DND-41 (cell line): ENCODE results near the gene ZFP36L2.

Experiments used
- ATAC-seq: fragments of 200-7000 bp; cut with Tn5 transposase; 3 replicates; pipeline ENCODE4 v1.9.1; 2021; ENCODE audit warnings: low read depth; ENCODE audit not compliant: insufficient read depth
- DNase-seq: peaks from one replicate; pipeline ENCODE4 v3.0.0-alpha.2; 2020
- H2AFZ ChIP-seq: 2 replicates; pipeline ENCODE4 v1.6.0; 2012; ENCODE audit warnings: low read depth, low read length
- H3K27ac ChIP-seq: 2 replicates; pipeline ENCODE4 v1.5.1; 2012; ENCODE audit warnings: low read length, inconsistent platforms
- H3K27me3 ChIP-seq: fragments of 200-600 bp; sonication (generic); 2 replicates; pipeline ENCODE4 v1.6.0; 2012; ENCODE audit warnings: low read length, mild to moderate bottlenecking, inconsistent platforms; ENCODE audit not compliant: insufficient read depth, poor library complexity
- H3K36me3 ChIP-seq: 2 replicates; pipeline ENCODE4 v1.5.1; 2012; ENCODE audit warnings: low read length, inconsistent platforms; ENCODE audit not compliant: insufficient read depth
- H3K4me1 ChIP-seq: 2 replicates; pipeline ENCODE4 v1.5.1; 2012; ENCODE audit warnings: mild to moderate bottlenecking, low read length; ENCODE audit not compliant: insufficient read depth
- H3K4me2 ChIP-seq: 2 replicates; pipeline ENCODE4 v1.6.0; 2012; ENCODE audit warnings: mild to moderate bottlenecking, moderate library complexity, low read length, inconsistent platforms; ENCODE audit not compliant: insufficient read depth
- H3K4me3 ChIP-seq, 2 experiments: fragments of 200-600 bp in 1 of 2; shearing (Covaris generic) in 1 of 2; 2 replicates each; pipeline ENCODE4 v1.5.1; 2012 to 2016; ENCODE audit warnings: inconsistent platforms in 2 of 2, low read length in 2 of 2, mild to moderate bottlenecking in 2 of 2, low read depth in 1 of 2, moderate library complexity in 1 of 2
- H3K79me2 ChIP-seq: 2 replicates; pipeline ENCODE4 v1.6.0; 2012; ENCODE audit warnings: low read length, inconsistent platforms; ENCODE audit not compliant: insufficient read depth
- H3K9ac ChIP-seq: 2 replicates; pipeline ENCODE4 v1.6.0; 2012; ENCODE audit warnings: low read depth, mild to moderate bottlenecking, inconsistent platforms, low read length, moderate library complexity
- H3K9me3 ChIP-seq: 2 replicates; pipeline ENCODE4 v1.5.1; 2012; ENCODE audit warnings: low read length, moderate library complexity, mild to moderate bottlenecking, inconsistent platforms; ENCODE audit not compliant: insufficient read depth, severe bottlenecking
- H4K20me1 ChIP-seq: 2 replicates; pipeline ENCODE4 v1.6.0; 2012; ENCODE audit warnings: low read length; ENCODE audit not compliant: insufficient read depth
- EZH2 ChIP-seq: IDR thresholded peaks from 3 replicates; pipeline ENCODE4 v1.6.1; 2012; ENCODE audit warnings: borderline replicate concordance, low read depth, mild to moderate bottlenecking, moderate library complexity, low read length, inconsistent platforms; ENCODE audit not compliant: severe bottlenecking
- TF ChIP-seq, protein P1 (sequence below): IDR thresholded peaks from 2 replicates; pipeline ENCODE4 v1.5.1; 2012; ENCODE audit warnings: borderline replicate concordance, low read length, moderate library complexity, mild to moderate bottlenecking; ENCODE audit not compliant: poor library complexity, severe bottlenecking; ENCODE audit errors: extremely low read depth

The ZFP36L2 gene

DNA sequence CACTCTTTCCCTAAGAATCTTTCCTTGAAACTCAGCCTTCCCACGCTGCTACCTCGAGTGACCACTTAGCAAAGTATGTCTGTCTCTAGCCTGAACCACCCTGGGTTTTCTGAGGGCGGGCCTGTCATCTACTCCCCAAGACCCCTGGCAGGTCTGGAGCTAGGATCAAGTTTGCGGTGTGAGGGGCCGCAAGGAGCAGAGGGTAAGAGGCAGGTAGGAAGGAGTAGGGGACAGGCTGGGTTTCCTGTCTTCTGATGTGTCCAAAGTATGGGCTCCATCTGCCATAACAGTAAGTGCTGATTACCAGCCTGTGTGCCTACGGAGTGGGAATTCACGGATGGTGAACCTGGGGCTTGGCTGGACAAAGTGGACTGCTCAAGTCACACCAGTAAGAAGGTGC is 25.4 kb downstream of the ZFP36L2 start:
- ATAC-seq (peak; percentile 15), DNase-seq (no peak)
- peak overlapping the region in 1 of 2 experiments; percentile 28; a peak in 1 of 4 replicates for H3K4me3 ChIP-seq
- peak overlapping the region; percentile 58; the same call in 1 of the 2 replicates for H2AFZ ChIP-seq
- 0 out of 2 replicates have a peak, but pooled peaks cover 2% of the 10 kb centered on the region for H3K79me2 ChIP-seq
- H3K36me3 ChIP-seq = no peaks in the 10 kb centered on the region
- H3K4me1 ChIP-seq = peaks cover 67% of the 10 kb centered on the region
- H3K4me2 ChIP-seq = peak overlapping the region; percentile 42
- peak overlapping the region; percentile 52 for H3K9ac ChIP-seq
- no peaks in the 10 kb centered on the region for H3K27me3 ChIP-seq
- no peaks in the 10 kb centered on the region for H3K9me3 ChIP-seq
- TF ChIP-seq EZH2 = no peak
- TF ChIP-seq, protein P1, sequence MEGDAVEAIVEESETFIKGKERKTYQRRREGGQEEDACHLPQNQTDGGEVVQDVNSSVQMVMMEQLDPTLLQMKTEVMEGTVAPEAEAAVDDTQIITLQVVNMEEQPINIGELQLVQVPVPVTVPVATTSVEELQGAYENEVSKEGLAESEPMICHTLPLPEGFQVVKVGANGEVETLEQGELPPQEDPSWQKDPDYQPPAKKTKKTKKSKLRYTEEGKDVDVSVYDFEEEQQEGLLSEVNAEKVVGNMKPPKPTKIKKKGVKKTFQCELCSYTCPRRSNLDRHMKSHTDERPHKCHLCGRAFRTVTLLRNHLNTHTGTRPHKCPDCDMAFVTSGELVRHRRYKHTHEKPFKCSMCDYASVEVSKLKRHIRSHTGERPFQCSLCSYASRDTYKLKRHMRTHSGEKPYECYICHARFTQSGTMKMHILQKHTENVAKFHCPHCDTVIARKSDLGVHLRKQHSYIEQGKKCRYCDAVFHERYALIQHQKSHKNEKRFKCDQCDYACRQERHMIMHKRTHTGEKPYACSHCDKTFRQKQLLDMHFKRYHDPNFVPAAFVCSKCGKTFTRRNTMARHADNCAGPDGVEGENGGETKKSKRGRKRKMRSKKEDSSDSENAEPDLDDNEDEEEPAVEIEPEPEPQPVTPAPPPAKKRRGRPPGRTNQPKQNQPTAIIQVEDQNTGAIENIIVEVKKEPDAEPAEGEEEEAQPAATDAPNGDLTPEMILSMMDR = no peak
- peak overlapping the region; percentile 99 for H3K27ac ChIP-seq
- no peaks in the 10 kb centered on the region for H4K20me1 ChIP-seq

DNA sequence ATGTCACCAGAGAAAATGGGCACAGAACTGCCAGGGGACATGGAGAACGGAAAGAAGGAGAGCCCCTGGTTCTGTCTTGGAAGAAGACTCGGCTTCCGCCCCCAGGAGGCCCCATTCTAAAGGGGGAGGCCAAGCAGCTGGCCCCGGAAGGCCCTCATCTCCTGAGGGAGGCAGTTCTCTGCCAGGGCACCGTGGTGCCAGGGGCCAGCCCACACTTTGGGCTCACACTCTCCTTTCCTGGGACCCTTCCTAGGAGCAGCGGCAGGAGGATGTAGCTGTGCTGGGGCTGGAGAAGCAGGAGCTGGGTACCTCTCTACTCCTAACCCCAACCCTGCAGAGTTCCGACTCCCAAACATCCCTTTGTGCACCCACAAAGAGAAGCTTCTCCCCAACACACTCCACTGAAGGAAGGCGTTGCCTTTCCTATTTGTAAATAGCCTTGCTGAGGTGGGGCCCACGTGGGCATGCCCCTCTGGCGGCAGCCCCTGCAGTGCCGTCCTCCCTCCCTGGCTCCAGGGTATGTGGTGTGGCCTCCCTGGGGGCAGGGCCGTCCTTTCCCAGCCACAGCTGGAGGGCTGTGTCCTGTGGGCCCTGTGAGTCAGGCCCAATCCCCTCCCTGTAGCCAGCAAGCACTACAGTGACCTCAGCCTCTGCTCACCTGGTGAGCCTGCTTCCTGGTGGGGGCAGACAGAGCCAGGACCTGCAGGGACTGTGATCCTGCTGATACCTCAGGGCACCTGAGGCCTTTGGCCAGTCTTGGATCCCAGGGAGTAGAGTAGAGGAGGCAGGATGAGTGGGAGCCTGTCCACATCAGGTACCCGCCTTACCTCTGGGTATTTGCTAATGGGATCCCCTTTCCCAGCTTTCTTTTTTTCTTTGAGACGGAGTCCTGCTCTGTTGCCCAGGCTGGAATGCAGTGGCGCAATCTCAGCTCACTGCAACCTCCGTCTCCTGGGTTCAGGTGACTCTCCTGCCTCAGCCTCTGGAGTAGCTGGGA is 26.6 kb downstream of the ZFP36L2 start:
- no peaks in the 10 kb centered on the region for H3K27me3 ChIP-seq
- TF ChIP-seq EZH2 = no peak
- TF ChIP-seq, protein P1 = no peak
- H3K36me3 ChIP-seq = no peaks in the 10 kb centered on the region
- peak overlapping the region; percentile 52; the same call in 1 of the 2 replicates for H3K9ac ChIP-seq
- H3K4me3 ChIP-seq = no peak overlapping the region
- ATAC-seq (no peak), DNase-seq (no peak)
- H3K27ac ChIP-seq = peak overlapping the region; percentile 99
- no peaks in the 10 kb centered on the region for H4K20me1 ChIP-seq
- no peaks in the 10 kb centered on the region for H3K9me3 ChIP-seq
- no peak overlapping the region for H3K4me2 ChIP-seq
- H3K4me1 ChIP-seq = peaks cover 79% of the 10 kb centered on the region
- 0 out of 2 replicates have a peak, but pooled peaks cover 2% of the 10 kb centered on the region for H3K79me2 ChIP-seq
- no peak overlapping the region for H2AFZ ChIP-seq

DNA sequence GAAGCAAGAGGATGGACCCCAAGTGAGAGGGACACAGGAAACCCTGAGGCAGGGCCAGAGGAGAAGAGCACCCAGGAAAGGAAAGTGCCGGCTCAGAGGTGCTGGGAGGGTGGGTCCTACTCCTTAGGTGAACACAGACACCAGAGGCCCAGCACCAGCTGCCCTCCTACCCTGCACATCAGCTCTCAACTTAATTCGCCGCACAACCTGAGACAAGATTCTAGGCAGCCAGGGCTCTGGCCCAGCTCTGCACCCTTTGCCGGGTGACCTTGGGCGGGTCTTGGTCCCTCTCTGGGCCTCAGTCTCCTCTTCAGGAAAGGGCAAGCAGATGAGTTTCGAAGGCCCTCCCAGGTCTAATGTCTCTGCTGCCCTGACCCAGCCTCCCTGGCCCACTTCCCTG is 28.1 kb downstream of the ZFP36L2 start:
- no peak for DNase-seq
- H3K4me1 ChIP-seq = peaks cover 82% of the 10 kb centered on the region
- TF ChIP-seq, protein P1 = no peak
- TF ChIP-seq EZH2 = no peak
- 0 out of 2 replicates have a peak, but pooled peaks cover 2% of the 10 kb centered on the region for H3K79me2 ChIP-seq
- no peak overlapping the region for H3K4me2 ChIP-seq
- no peaks in the 10 kb centered on the region for H3K9me3 ChIP-seq
- H3K27ac ChIP-seq = peak overlapping the region; percentile 70
- H3K36me3 ChIP-seq = no peaks in the 10 kb centered on the region
- no peaks in the 10 kb centered on the region for H4K20me1 ChIP-seq
- no peaks in the 10 kb centered on the region for H3K27me3 ChIP-seq
- H2AFZ ChIP-seq = no peak overlapping the region
- H3K4me3 ChIP-seq = no peak overlapping the region
- H3K9ac ChIP-seq = no peak overlapping the region
- ATAC-seq = no peak
